RWPE2 (cell line): Measurements from ENCODE around the gene DGLUCY.
A peak's percentile ranks its signal among the peaks of the same experiment; 100 is the strongest.

Experiments used
- ATAC-seq: fragments of 200-7000 bp; cut with Tn5 transposase; 3 replicates; pipeline ENCODE4 v1.9.1; 2021; ENCODE audit warnings: low read depth
- DNase-seq: peaks from one replicate; pipeline ENCODE4 v3.0.0-alpha.2; 2020; ENCODE audit warnings: low spot score
- H3K27ac ChIP-seq: fragments of 450-650 bp; 2 replicates; pipeline ENCODE4 v1.5.1; 2017; ENCODE audit warnings: mild to moderate bottlenecking; ENCODE audit not compliant: poor library complexity, severe bottlenecking
- H3K27me3 ChIP-seq: fragments of 250-450 bp; sonication (Bioruptor Pico); 2 replicates; pipeline ENCODE4 v1.5.1; 2021; ENCODE audit warnings: mild to moderate bottlenecking, moderate library complexity; ENCODE audit not compliant: insufficient read depth, poor library complexity, severe bottlenecking
- H3K36me3 ChIP-seq: fragments of 250-450 bp; sonication (Bioruptor Pico); 2 replicates; pipeline ENCODE4 v1.5.1; 2020; ENCODE audit warnings: low read depth, mild to moderate bottlenecking, moderate library complexity
- H3K4me1 ChIP-seq: fragments of 250-450 bp; sonication (Bioruptor Pico); 2 replicates; pipeline ENCODE4 v1.5.1; 2021; ENCODE audit warnings: mild to moderate bottlenecking, moderate library complexity; ENCODE audit not compliant: insufficient read depth, poor library complexity, severe bottlenecking
- H3K4me3 ChIP-seq: fragments of 250-450 bp; sonication (Bioruptor Pico); 2 replicates; pipeline ENCODE4 v1.5.1; 2021; ENCODE audit warnings: mild to moderate bottlenecking, moderate library complexity; ENCODE audit not compliant: severe bottlenecking
- H3K9me3 ChIP-seq: fragments of 250-450 bp; sonication (Bioruptor Pico); 2 replicates; pipeline ENCODE4 v1.5.1; 2021; ENCODE audit warnings: mild to moderate bottlenecking, moderate library complexity; ENCODE audit not compliant: severe bottlenecking
- CTCF ChIP-seq: fragments of 450-650 bp; IDR thresholded peaks from one replicate; pipeline ENCODE4 v1.5.1; 2017; ENCODE audit warnings: mild to moderate bottlenecking, moderate library complexity; ENCODE audit not compliant: poor library complexity, severe bottlenecking

DGLUCY gene

DNA sequence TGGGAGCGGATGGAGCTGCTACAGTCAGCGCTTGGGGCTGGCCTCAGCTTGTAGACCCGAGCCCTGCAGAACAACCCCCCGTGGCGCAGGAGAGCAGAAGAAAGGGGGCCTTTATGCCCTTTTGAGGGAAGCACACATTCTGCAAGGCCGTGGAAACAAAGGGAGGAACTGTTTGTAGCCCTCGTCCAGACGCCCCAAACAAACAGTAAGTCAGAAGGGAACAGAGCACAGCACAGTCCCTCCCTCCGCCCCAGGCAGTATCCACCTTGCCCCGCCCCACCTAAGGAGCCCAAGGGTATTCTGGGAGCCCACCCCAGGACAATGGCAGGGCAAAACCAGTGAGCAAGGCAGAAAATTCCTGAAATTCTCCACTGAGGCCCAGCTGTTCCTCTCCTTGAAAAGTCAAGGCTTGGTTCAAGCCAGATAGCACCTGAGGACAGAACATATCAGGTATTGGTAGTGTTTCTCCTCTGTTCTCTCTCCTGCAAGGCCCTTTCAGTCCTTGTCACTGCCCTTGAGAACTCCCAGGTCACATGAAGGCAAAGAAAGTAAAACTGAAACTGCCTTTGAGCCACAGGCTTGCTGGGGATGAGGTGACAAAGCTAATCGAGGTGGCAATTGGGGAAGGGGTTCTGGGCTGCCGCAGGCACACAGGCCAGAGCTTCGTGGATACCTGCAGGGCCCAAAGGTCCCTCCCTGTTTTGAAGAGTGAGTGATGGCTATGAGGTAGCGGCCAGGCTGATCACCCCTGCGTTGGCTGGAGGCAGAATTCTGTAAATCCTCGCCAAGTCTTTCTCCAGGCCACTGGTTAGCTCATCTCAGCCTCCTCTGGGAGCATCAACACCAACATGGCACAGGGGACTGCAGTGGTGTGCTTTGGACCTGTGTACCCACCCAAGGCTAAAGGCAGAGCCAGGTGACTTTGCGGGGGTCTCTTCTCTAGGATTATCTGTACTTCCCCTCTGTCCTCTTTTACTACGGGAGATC, 499 bp downstream of the DGLUCY start:
- Histone ChIP-seq H3K9me3 (no peaks in the 10 kb centered on the region), H3K4me3 (peak overlapping the region; percentile 32), H3K27ac (peak overlapping the region; percentile 76), H3K27me3 (no peaks in the 10 kb centered on the region), H3K36me3 (no peaks in the 10 kb centered on the region; the same call in 1 of the 2 replicates), H3K4me1 (peaks cover 16% of the 10 kb centered on the region)
- TF ChIP-seq CTCF, result no peak
- DNase-seq, result no peak
- peak; percentile 70 for ATAC-seq

DNA sequence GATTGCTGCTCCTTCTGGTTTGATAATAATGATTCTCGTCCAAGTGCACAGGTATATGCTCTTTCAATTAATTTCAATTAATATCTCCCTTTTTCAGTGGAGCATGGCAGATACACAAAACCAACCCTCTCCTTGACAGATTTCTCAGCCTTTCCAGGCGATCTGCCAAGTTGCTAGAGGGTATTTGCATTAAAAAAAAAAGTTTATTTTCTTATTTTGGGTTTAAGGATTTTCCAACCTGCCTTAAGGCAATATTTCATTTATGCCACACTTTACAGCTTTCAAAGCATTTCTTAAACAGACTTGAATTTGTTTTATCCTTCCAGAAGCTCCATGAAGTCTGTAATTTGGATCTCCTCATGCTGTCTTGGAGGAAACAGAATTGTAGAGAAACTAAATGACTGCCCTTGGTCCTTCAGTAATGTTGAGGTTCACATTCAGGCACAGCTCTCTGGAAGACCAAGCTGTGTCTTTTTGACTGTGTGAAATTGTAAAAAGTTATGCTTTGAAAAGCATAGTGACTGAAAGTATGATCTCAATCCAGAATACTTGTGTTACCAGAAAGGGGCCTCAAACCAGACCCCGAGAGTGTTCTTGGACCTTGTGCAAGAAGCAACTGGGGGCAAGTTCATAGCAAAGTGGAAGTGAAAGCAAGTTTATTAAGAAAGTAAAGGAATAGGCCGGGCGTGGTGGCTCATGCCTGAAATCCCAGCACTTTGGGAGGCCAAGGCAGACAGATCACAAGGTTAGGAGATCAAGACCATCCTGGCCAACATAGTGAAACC, 2.3 kb downstream of the DGLUCY start:
- Histone ChIP-seq H3K27ac (peak overlapping the region; percentile 76), H3K4me3 (no peak overlapping the region), H3K4me1 (peaks cover 25% of the 10 kb centered on the region), H3K36me3 (no peaks in the 10 kb centered on the region; the same call in 1 of the 2 replicates), H3K9me3 (no peaks in the 10 kb centered on the region), H3K27me3 (no peaks in the 10 kb centered on the region)
- ATAC-seq, result no peak; the same call in 2 of the 3 replicates
- DNase-seq, result no peak
- no peak for TF ChIP-seq CTCF

DNA sequence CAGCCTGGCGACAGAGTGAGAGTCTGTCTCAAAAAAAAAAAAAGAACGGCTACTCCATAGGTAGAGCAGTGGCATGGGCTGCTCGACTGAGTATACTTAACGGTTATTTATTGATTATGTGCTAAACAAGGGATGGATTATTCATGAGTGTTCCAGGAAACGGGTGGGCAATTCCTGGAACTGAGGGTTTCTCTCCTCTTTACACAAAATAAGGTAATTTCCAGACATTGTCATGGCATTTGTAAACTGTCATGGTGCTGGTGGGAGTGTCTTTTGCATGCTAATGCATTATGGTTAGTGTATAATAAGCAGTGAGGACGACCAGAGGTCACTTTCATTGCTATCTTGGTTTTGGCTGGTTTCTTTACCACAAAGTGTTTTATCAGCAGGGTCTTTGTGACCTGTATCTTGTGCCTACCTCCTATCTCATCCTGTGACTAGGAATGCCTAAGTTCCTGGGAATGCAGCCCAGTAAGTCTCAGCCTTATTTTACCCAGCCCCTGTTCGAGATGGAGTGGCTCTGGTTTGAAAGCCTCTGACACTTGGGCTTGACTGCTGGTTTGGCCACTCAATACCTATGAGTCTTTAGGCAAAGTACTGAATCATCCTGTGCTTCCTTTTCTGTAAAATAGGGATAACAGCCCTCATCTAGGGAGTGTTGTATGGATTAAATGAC, 3.2 kb downstream of the DGLUCY start:
- Histone ChIP-seq H3K27ac (no peak overlapping the region), H3K36me3 (no peaks in the 10 kb centered on the region; the same call in 1 of the 2 replicates), H3K4me1 (peaks cover 25% of the 10 kb centered on the region), H3K4me3 (no peak overlapping the region), H3K27me3 (no peaks in the 10 kb centered on the region), H3K9me3 (no peaks in the 10 kb centered on the region)
- DNase-seq (no peak), ATAC-seq (no peak)
- no peak for TF ChIP-seq CTCF

GRCh38 chr14:91117960-91118359, 4.1 kb downstream of the DGLUCY start:
- no peak overlapping the region for H3K27ac ChIP-seq
- H3K4me1 ChIP-seq, result peaks cover 25% of the 10 kb centered on the region
- TF ChIP-seq CTCF, result no peak
- no peak overlapping the region for H3K4me3 ChIP-seq
- ATAC-seq, result no peak
- H3K9me3 ChIP-seq, result no peaks in the 10 kb centered on the region
- H3K27me3 ChIP-seq, result no peaks in the 10 kb centered on the region
- DNase-seq, result no peak
- H3K36me3 ChIP-seq, result no peaks in the 10 kb centered on the region; the same call in 1 of the 2 replicates
